ENCODE results near the gene STK11.

STK11 gene

GRCh38 chr19:1275976-1276627 lies 70.5 kb downstream of the STK11 start:
- no peak for DNase-seq

GRCh38 chr19:1276628-1277022 lies 71.0 kb downstream of the STK11 start:
- no peak for DNase-seq

GRCh38 chr19:1277061-1277460 lies 71.5 kb downstream of the STK11 start:
- DNase-seq: no peak

All from NCI-H526 treated with DMSO at 0.1 percent for 48 hours (cell line).